Testis (tissue), 3 donors: ENCODE data around the gene RGS6. TPM values are rescaled to one million over a fixed set of nuclear protein-coding genes. Genes with fewer than 3 reads are reported as not detected.

Source experiments
- DNase-seq: peaks from one replicate; pipeline ENCODE4 v3.0.0-alpha.2; 2019
- H3K27ac ChIP-seq, 2 donors: fragments of 200-600 bp; sonication (generic); one replicate each; pipeline ENCODE4 v1.5.1; 2019
- H3K27me3 ChIP-seq: fragments of 200-600 bp; sonication (generic); one replicate; pipeline ENCODE4 v1.5.1; 2019
- H3K36me3 ChIP-seq: fragments of 200-600 bp; sonication (generic); one replicate; pipeline ENCODE4 v1.5.1; 2017; ENCODE audit warnings: low read depth; ENCODE audit errors: missing control alignments
- H3K4me1 ChIP-seq: fragments of 200-600 bp; sonication (generic); one replicate; pipeline ENCODE4 v1.5.1; 2019
- H3K4me3 ChIP-seq, 2 donors: fragments of 200-600 bp; sonication (generic); one replicate each; pipeline ENCODE4 v1.5.1; 2017 to 2019
- H3K9me3 ChIP-seq: fragments of 200-600 bp; sonication (generic); one replicate; pipeline ENCODE4 v1.5.1; 2017
- CTCF ChIP-seq, 3 experiments: fragments of 450-650 bp in 2 of 3; fragments of 200-600 bp in 1 of 3; sonication (generic) in 1 of 3; IDR thresholded peaks; one replicate each; pipeline ENCODE4 v1.5.1; 2016 to 2019; ENCODE audit warnings: antibody characterized with exemption in 3 of 3, mild to moderate bottlenecking in 2 of 3, moderate library complexity in 1 of 3
- POLR2A ChIP-seq: fragments of 450-650 bp; IDR thresholded peaks from one replicate; pipeline ENCODE4 v1.6.1; 2017; ENCODE audit warnings: antibody characterized with exemption, mild to moderate bottlenecking, moderate library complexity
- WGBS, 2 donors: methylation state at CpG; one replicate each; pipeline ENCODE4 v1.1.5; 2018; 5-methylcytosine and 5-hydroxymethylcytosine counted together
- intact Hi-C: fragments of 100-400 bp; cut with DNase I; formaldehyde crosslinking; loops from one replicate; pipeline ENCODE4 v1.15.1; 2023; ENCODE audit warnings: low total_unique reads
- polyA plus RNA-seq: library from polyadenylated mRNA; stranded (reverse); fragments of 350-450 nt; fragmentation: Illumina TruSeq; extraction: RNeasy Lipid Tissue Mini Kit (QIAGEN cat#74804); gene quantifications from one replicate; pipeline ENCODE4 v1.2.3, GENCODE V29; 2014; ENCODE audit warnings: low read depth, low replicate concordance; ENCODE audit not compliant: insufficient read depth
- total RNA-seq, 2 donors: library from RNA; depleted of rRNA; stranded (reverse); fragments of >200 nt; gene quantifications; one replicate each; pipeline ENCODE4 v1.2.3, GENCODE V29; 2016

Gene RGS6
- total and polyA plus RNA-seq, 3 donors from 2014 or later = 6.3 to 21.3 (median 16.0) TPM

- no peak for TF ChIP-seq POLR2A
- no peak for TF ChIP-seq CTCF (IDR thresholded peaks at IDR 0.05)
- Histone ChIP-seq H3K36me3 (no peaks in the 10 kb centered on the region), H3K4me1 (no peaks in the 10 kb centered on the region), H3K4me3 (no peak overlapping the region), H3K27me3 (no peaks in the 10 kb centered on the region), H3K27ac (no peak overlapping the region), H3K9me3 (no peaks in the 10 kb centered on the region)
- DNase-seq = peak; percentile 48
- WGBS, 2 donors = 85 to 90% methylated on average over 9 to 11 of the region's 11 CpGs
- intact Hi-C loops = loop anchor here (2.0 kb wide), 1 partner anchor 391 kb away; no protein-coding TSS in a partner anchor
Measured at GRCh38 chr14:72515779-72516770, 583.8 kb downstream of the RGS6 start.

GRCh38 chr14:72516936-72517700, 584.9 kb downstream of the RGS6 start:
- intact Hi-C loops = loop anchor here (2.0 kb wide), 1 partner anchor 390 kb away; no protein-coding TSS in a partner anchor
- no peaks in the 10 kb centered on the region for H3K36me3 ChIP-seq
- no peaks in the 10 kb centered on the region for H3K27me3 ChIP-seq
- TF ChIP-seq CTCF (IDR thresholded peaks at IDR 0.05) = peak; percentile 77 to 97 (median 90)
- no peak for TF ChIP-seq POLR2A
- 45 to 70% methylated on average over 11 of the region's 11 CpGs for WGBS, 2 donors
- no peak overlapping the region for H3K4me3 ChIP-seq
- H3K4me1 ChIP-seq = no peaks in the 10 kb centered on the region
- peak; percentile 86 for DNase-seq
- H3K9me3 ChIP-seq = no peaks in the 10 kb centered on the region
- H3K27ac ChIP-seq = no peak overlapping the region

- H3K9me3 ChIP-seq = no peaks in the 10 kb centered on the region
- no peak overlapping the region for H3K27ac ChIP-seq
- no peaks in the 10 kb centered on the region for H3K27me3 ChIP-seq
- no peaks in the 10 kb centered on the region for H3K36me3 ChIP-seq
- no peak for TF ChIP-seq POLR2A
- TF ChIP-seq CTCF (IDR thresholded peaks at IDR 0.05) = no peak
- no peak overlapping the region for H3K4me3 ChIP-seq
- intact Hi-C loops = loop anchor here (2.0 kb wide), 1 partner anchor 389 kb away; no protein-coding TSS in a partner anchor
- DNase-seq = no peak
- WGBS, 2 donors = 88% methylated on average over 2 of the region's 2 CpGs
- H3K4me1 ChIP-seq = no peaks in the 10 kb centered on the region
Measured at GRCh38 chr14:72517736-72518135, 585.5 kb downstream of the RGS6 start.

- intact Hi-C loops = no loop called here
- Histone ChIP-seq H3K9me3 (no peaks in the 10 kb centered on the region), H3K4me3 (no peak overlapping the region), H3K36me3 (no peaks in the 10 kb centered on the region), H3K27ac (no peak overlapping the region), H3K4me1 (peaks cover 9% of the 10 kb centered on the region), H3K27me3 (no peaks in the 10 kb centered on the region)
- no peak for DNase-seq
- WGBS, 2 donors = 77 to 80% methylated on average over 4 of the region's 4 CpGs
- TF ChIP-seq POLR2A (no peak), CTCF (IDR thresholded peaks at IDR 0.05) (no peak)
Measured at GRCh38 chr14:72518809-72519377, 586.7 kb downstream of the RGS6 start.
